Measurements from ENCODE around the gene TAAR5. TPM values are rescaled to one million over a fixed set of nuclear protein-coding genes. Genes with fewer than 3 reads are reported as not detected.
A peak's percentile ranks its signal among the peaks of the same experiment; 100 is the strongest.

TAAR5 gene
- total RNA-seq, 1 donor from 2014 or later: not detected

GRCh38 chr6:132571774-132572173, 17.8 kb downstream of the TAAR5 start:
- DNase-seq (ENCODE audit: low spot score): no peak
- no peak overlapping the region for H3K27ac Mint-ChIP-seq
- Histone ChIP-seq H3K4me3 (no peak overlapping the region), H4K20me1 (ENCODE audit: low read depth) (no peaks in the 10 kb centered on the region), H2AFZ (replicated peaks) (no peak overlapping the region), H3K27me3 (no peaks in the 10 kb centered on the region), H3K36me3 (no peaks in the 10 kb centered on the region), H3K4me1 (peaks cover 27% of the 10 kb centered on the region), H3K27ac (no peak overlapping the region), H3F3A (ENCODE audit: low read depth) (no peaks in the 10 kb centered on the region), H3K4me2 (no peak overlapping the region), H3K9ac (no peak overlapping the region), H3K9me3 (ENCODE audit: low read depth) (no peaks in the 10 kb centered on the region), H3K79me2 (ENCODE audit: low read depth) (no peaks in the 10 kb centered on the region)
- H3K27me3 Mint-ChIP-seq (ENCODE audit: insufficient read depth, low read depth): no peaks in the 10 kb centered on the region
- H3K4me1 Mint-ChIP-seq: peaks cover 14% of the 10 kb centered on the region
- H3K9me3 Mint-ChIP-seq: no peaks in the 10 kb centered on the region
- no peaks in the 10 kb centered on the region for H3K36me3 Mint-ChIP-seq
- no peak overlapping the region for H3K4me3 Mint-ChIP-seq
- TF ChIP-seq EZH2 (IDR thresholded peaks at IDR 0.05) (no peak), CTCF (IDR thresholded peaks at IDR 0.05) (no peak), EZH2phosphoT487 (IDR thresholded peaks at IDR 0.05) (no peak)

GRCh38 chr6:132570221-132570777, 19.2 kb downstream of the TAAR5 start, which contains the start of gene TAAR6:
Gene TAAR6 (plus strand): TSS chr6:132570322. CDS start chr6:132570322, 0 bp downstream.
- Histone ChIP-seq H3K9me3 (ENCODE audit: low read depth) (no peaks in the 10 kb centered on the region), H2AFZ (replicated peaks) (peak within 1 kb of the TSS; percentile 74), H3K27me3 (no peaks in the 10 kb centered on the region), H4K20me1 (ENCODE audit: low read depth) (no peaks in the 10 kb centered on the region), H3K4me2 (no peak within 1 kb of the TSS), H3K4me3 (no peak within 1 kb of the TSS), H3F3A (ENCODE audit: low read depth) (no peaks in the 10 kb centered on the region), H3K4me1 (peaks cover 27% of the 10 kb centered on the region), H3K36me3 (no peaks in the 10 kb centered on the region), H3K79me2 (ENCODE audit: low read depth) (no peaks in the 10 kb centered on the region), H3K9ac (no peak within 1 kb of the TSS), H3K27ac (no peak within 1 kb of the TSS)
- H3K9me3 Mint-ChIP-seq: no peaks in the 10 kb centered on the region
- no peak for DNase-seq (ENCODE audit: low spot score)
- TF ChIP-seq EZH2 (IDR thresholded peaks at IDR 0.05): no peak
- TF ChIP-seq CTCF (IDR thresholded peaks at IDR 0.05): no peak
- no peak for TF ChIP-seq EZH2phosphoT487 (IDR thresholded peaks at IDR 0.05)
- H3K27ac Mint-ChIP-seq: no peak within 1 kb of the TSS
- no peaks in the 10 kb centered on the region for H3K27me3 Mint-ChIP-seq (ENCODE audit: insufficient read depth, low read depth)
- H3K4me1 Mint-ChIP-seq: peaks cover 14% of the 10 kb centered on the region
- no peak within 1 kb of the TSS for H3K4me3 Mint-ChIP-seq
- H3K36me3 Mint-ChIP-seq: no peaks in the 10 kb centered on the region

GRCh38 chr6:132569170-132569569, 20.4 kb downstream of the TAAR5 start:
- H3K4me3 ChIP-seq: no peak overlapping the region
- TF ChIP-seq EZH2 (IDR thresholded peaks at IDR 0.05) (no peak), CTCF (IDR thresholded peaks at IDR 0.05) (no peak), EZH2phosphoT487 (IDR thresholded peaks at IDR 0.05) (no peak)
- H3K4me1 ChIP-seq: peaks cover 27% of the 10 kb centered on the region
- Mint-ChIP-seq H3K36me3 (no peaks in the 10 kb centered on the region), H3K9me3 (no peaks in the 10 kb centered on the region), H3K4me3 (no peak overlapping the region), H3K4me1 (peaks cover 14% of the 10 kb centered on the region), H3K27ac (no peak overlapping the region), H3K27me3 (ENCODE audit: insufficient read depth, low read depth) (no peaks in the 10 kb centered on the region)
- no peaks in the 10 kb centered on the region for H3K9me3 ChIP-seq (ENCODE audit: low read depth)
- no peaks in the 10 kb centered on the region for H3K36me3 ChIP-seq
- no peak overlapping the region for H3K27ac ChIP-seq
- no peak overlapping the region for H3K9ac ChIP-seq
- H4K20me1 ChIP-seq (ENCODE audit: low read depth): no peaks in the 10 kb centered on the region
- H3K27me3 ChIP-seq: no peaks in the 10 kb centered on the region
- H3F3A ChIP-seq (ENCODE audit: low read depth): no peaks in the 10 kb centered on the region
- no peak overlapping the region for H2AFZ ChIP-seq (replicated peaks)
- no peak for DNase-seq (ENCODE audit: low spot score)
- no peak overlapping the region for H3K4me2 ChIP-seq
- no peaks in the 10 kb centered on the region for H3K79me2 ChIP-seq (ENCODE audit: low read depth)

Data from neural progenitor cell (in vitro differentiated cells).